CD4-positive, alpha-beta T cell treated with Interleukin-4 for 1 hour (primary cell): ENCODE results near the gene POLR1C.
A peak's percentile ranks its signal among the peaks of the same experiment; 100 is the strongest.
"Not testable (repeated sequence)": the region's sequence is repeated elsewhere in the genome, so short reads cannot be mapped to it uniquely, and the experiment has no call there.

Experiments used
- DNase-seq, 2 donors: peaks; one replicate each; pipeline ENCODE4 v3.0.0-alpha.2; 2020 to 2022

POLR1C gene

GRCh38 chr6:43493230-43493629 lies 23.7 kb upstream of the POLR1C start:
- DNase-seq: no peak

DNA sequence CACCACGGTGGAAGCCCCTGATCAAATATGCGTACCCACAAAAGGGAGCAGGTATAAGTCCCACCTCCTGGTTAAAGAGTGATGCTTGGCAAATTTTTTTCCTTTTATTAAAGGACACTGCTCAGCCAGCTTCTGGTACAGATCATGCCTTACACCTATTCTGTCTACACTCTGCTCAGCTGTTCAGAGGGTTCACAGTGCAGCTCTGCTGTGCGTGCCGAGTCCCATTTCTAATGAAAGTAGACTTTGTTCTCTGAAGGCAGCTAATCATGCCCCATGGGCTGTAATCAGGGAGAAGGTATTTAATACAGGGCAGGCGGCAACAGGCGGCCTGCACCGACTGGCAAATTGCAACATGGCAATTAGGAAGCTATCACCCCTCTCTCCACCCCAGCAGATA lies 23.1 kb upstream of the POLR1C start:
- DNase-seq: no peak

GRCh38 chr6:43494321-43494720 lies 22.6 kb upstream of the POLR1C start:
- DNase-seq: no peak

DNA sequence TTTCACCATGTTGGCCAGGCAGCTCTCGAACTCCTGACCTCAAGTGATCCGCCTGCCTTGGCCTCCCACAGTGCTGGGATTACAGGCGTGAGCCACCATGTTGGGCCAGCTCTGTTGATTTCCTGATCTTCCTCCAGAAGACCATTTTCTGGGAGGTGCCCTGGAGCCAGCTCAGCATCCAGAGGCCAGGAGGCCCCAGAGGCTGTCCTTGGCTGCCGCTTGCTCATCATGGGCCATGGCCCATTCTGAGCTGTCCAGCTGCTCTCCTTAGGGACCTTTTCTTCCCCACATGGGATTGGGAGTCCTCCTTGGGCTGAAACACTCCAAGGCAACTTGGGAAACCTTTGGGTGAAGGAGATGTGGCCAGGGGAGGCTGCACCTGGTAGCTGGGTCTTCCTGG lies 22.1 kb upstream of the POLR1C start:
- DNase-seq: no peak

DNA sequence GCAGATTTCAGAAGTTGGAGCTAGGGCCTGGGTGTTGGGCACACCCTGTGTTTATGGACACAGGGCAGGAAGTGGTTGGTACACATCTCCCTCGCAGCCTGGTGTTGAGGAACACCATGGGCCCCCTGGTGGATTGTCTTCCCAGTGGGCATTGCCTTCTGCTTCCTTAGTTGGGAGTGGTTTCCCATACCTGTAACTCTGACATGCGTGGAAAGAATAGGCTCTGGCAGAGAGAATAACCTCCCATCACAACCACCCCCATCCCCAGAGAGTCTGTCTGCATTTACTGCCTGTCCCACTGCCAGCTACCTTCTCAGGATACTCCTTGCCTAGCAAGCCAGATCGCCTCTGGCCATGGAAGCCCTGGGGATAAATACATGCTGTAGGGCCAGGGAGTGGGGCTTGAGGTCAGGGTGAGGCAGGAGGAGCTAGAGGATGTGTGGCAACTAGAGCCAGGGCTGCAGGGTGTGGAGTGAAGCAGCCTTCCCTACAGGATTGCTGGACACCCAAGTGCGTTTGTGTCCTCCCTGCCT lies 21.4 kb upstream of the POLR1C start:
- peak in 1 of 2 donors; percentile 47 for DNase-seq

DNA sequence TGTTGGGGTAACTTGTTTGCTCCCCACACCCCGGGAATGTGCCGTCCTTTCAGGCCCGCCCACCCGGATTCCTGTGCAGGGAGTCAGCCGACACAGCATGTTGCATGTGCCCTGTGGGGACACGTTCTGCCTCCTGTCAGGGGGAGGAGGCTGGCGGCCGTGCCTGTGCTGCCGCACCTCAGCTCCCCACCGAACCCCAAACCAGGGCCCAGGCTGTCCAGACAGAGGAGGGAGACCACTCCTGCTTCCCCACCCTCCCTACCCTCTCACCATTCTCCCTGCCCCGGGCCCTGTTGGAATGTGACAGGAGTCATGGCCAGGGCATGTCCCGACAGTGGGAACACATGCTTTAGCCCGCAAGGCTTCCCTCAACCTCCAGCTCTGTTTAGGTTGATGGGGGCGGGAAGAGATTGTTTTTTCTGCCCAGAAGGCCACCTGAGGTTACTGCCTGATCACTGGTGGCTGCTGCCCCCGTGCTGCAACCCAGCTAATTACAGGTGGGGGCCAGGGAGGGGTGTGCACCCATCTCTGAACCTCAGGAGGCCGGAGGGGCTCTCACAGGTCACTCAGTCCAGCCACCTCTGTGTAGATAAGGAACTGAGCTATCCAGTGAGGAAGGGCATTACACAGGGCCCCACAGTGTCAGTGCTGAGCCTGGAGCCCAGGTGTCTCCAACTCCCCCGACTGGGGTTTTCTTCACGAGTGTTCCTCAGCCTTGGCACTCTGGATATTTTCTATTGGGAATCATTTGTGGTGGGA lies 20.3 kb upstream of the POLR1C start:
- DNase-seq: peak in 1 of 2 donors; percentile 31

GRCh38 chr6:43497129-43497396 lies 19.8 kb upstream of the POLR1C start:
- no peak for DNase-seq

DNA sequence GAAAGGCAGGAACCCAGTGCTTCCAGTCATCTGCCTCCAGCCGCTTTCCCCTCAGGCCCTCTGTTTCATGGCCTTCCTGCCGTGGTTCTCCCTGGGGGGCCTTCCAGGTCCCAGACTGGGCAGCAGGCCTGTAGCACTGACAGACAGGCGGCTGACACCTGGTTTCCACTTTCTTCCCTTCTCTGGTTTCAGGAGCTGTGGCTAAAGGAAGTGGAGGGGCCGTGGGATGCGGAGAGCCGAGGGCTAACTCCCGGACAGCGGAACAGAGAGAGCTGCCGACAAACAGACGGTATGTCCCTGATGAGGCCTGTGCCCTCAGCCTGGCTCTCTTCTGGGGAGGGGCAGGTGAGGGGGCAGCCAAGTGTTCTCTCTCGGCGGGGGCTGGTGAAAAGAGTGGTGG lies 19.2 kb upstream of the POLR1C start:
- DNase-seq: no peak

- not testable (repeated sequence) for DNase-seq
Measured at GRCh38 chr6:43498291-43498690, 18.6 kb upstream of the POLR1C start.

DNA sequence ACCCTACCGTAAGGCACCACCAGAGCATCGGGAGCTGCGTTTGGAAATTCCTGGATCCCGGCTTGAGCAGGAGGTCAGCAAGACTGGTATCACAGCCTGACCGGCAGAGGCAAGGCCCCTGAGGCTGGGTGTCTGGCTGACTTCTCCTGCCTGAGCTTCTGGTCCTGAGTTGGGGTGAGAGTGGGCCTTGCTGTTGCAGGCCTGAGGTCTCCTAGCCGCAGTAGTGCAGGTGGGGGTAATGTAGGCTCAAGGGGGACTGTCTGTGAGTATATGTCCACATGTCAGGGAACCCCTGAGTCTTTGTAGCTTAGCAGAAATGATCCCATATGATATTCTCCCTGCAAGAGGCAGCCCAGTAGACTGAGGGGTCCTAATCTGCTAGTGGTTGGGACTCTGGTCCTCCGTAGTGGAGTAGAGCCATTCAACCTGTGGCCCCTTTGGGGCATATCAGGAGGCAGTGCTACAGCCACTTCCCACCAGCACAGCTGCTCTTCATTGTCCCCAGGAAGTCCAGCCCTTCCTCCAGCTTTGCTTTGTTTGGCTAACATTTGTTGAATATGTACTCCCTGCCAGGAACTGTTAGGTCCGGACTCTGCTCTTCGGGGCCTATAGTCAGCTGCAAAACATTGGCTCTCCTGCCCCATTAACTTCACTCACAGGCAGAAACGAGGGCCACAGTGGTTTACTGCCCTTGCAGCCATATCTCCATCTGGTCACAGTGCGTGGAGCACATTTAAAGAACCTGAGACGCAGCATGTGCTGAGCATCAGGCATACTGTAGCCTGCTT lies 17.7 kb upstream of the POLR1C start:
- DNase-seq: no peak

DNA sequence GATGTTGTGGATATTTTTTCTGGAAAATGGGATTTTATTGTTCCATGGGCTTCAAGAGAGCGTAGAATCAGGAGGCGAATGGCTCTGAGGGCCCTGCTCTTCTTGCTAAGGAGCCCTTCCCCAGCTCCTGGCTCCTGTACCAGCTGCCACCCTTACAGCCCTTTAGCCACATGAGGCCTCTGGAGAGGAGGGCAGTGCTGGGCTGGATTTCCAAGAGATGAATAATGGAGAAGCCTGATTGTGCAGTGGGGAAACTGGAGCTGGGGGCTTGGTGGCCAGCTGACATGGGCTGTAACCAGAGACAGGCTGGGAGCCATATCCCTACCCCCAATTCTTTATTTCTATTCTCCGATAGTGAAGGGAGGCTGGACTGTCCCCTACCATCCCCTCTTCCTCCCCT lies 16.0 kb upstream of the POLR1C start:
- DNase-seq: no peak

GRCh38 chr6:43502666-43503065 lies 14.2 kb upstream of the POLR1C start:
- DNase-seq: no peak

DNA sequence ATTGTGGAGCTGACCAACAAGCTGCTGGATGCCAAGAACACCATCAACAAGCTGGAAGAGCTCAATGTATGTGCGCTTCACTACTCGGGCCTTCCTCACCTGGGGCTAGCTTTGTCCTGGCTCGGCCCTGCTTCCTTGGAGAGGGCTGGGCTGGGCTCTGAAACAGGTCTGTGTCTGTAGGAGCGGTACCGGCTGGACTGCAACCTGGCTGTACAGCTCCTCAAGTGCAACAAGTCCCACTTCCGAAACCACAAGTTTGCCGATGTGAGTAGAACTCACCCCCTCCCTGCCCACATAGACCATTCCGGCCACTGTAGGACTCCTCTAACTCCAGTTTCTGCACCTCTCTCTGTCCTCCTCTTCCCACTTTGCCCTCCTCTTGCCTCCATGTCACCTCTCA lies 13.4 kb upstream of the POLR1C start:
- DNase-seq: no peak

- DNase-seq: no peak
Measured at GRCh38 chr6:43504756-43505593, 11.9 kb upstream of the POLR1C start.

DNA sequence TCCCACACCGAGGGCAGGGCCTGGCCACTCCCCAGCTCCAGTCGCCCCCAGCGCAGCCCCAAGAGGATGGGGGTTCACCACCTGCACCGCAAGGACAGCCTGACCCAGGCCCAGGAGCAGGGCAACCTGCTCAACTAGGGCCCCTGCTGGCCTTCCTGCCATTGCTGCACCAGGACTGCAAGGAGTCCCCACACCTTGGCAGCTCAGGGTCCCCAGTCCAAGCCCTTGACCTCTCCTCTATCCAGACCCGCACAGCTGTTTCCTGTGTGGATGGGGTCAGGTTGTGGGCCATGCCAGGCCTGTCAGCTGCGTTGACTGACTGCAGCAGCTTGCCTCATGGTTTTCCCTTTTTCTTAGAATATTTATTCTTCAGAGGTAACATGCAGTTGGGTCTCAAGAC lies 11.2 kb upstream of the POLR1C start:
- no peak for DNase-seq

GRCh38 chr6:43506171-43506570 lies 10.7 kb upstream of the POLR1C start:
- DNase-seq: peak in 1 of 2 donors; percentile 9

DNA sequence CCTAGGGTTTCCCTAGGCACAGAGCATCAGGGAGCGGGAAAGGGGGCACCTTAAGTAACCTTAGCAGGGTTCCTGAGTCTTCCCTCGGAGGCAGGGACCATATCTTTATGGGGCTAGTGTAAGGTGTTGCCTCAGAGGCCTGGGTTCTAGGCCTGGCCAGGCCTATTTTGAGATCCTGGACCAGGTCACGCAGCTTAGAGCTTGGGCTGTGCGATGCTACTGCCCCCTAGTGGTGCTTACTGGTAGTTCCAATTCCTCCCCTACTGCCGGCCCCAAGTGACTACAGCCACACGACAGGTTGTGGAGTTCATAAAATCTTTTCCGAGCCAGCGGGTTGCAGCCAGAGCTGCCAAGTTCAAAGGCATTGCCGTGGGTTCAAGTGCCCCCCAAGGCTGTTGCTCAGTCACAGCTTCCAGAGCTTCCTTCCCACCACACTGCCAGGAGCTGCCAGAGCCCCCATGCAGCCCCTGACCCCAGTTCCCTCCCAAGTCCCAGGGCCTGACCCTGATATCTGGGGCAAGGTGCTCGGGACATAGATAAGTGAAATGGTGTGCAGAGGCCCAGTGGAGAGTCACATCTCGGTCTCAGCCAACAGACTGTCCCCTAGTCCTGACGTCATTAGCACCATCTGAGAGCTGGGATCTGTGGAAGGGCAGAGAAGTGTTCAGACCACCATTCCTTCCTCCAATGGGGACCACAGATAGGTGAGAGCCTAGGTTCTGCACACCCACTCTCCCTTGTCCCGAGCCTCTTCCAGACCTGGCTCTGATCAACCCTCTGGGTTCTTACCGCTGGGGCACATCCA lies 10.0 kb upstream of the POLR1C start:
- DNase-seq: peak; percentile 83 to 86

DNA sequence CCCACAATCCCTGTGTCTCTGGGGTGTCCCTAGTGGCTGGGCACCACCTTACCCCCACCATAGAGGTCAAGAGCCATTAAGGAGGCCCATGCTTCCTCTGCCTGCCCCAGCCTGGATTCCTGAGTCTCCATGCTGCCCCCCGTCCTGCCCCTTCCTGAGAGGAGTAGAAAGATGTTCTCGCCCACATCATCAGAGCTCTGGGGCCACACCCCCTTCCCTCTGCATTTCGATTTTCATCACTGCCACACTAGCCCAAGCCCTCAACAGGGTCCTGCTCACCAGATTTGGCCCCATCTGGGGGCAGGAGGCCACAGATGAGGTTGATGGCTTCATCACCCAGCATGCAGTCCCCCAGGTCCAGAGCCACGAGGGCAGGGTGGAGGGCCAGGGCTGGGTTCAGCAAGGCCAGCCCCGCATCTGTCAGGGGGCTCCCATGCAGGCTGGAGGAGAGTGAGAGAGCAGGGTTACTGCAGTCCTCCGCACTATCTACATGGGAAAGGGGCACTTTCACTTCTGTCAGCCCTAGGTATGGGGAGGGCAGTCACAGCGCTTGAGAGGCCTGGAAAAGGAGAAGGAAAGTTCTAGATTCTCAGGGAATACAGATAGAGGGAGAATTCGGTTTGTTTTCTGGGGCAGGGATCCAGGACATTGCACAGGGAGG lies 8.3 kb upstream of the POLR1C start:
- no peak for DNase-seq

DNA sequence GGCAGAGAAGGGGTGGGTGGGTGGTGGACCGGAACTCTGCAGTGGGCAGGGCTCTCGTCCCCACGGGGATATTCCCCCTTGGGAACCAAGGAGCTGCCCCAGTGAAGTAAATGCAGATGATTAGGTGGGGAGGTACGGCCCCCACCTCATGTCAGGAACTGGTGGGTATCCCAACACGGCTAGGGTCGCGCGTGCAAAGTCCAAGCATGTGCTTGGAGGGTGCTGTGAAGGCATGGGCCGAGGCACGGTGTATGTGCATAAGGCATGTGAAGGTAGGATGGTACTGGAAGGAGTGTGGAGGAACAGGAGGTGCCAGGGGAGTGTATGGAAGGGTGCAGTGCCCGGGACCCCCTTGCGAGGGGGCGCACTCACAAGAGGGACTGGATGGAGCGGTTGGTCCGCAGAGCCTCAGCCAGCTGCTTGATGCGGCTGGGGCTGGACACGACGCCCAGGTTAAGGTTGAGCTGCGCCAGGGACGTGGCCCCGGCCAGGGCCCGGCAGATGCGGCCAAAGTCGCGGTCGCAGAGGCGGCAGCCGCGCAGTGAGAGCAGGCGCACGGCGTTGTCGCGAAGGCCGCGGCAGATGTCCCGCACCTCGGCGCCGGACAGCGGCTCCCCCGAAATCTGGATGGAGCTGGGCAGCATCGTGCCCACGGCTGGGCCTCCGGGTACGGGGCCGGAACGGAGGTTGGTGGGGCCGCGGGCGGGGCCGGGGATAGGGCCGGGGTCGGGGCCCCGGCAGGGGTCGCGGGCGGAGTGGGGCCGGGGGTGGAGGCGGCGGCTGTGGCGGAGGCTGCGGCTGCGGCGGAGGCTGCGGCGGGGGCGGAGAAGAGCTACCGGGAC lies 7.5 kb upstream of the POLR1C start:
- no peak for DNase-seq

- peak; percentile 80 to 81 for DNase-seq
Measured at GRCh38 chr6:43509984-43510826, 6.7 kb upstream of the POLR1C start, which contains the start of gene LRRC73. LRRC73 (minus strand) TSS chr6:43510346; CDS start chr6:43509785, 561 bp downstream.
